HG03139 (cell line): Measurements from ENCODE around the gene TPSAB1.
"Not testable (repeated sequence)": the region's sequence is repeated elsewhere in the genome, so short reads cannot be mapped to it uniquely, and the experiment has no call there.

Source experiments
- ATAC-seq: cut with Tn5 transposase; IDR thresholded peaks from one replicate; pipeline ENCODE4 v1.9.1; 2021; ENCODE audit not compliant: unreplicated experiment

The TPSAB1 gene

DNA sequence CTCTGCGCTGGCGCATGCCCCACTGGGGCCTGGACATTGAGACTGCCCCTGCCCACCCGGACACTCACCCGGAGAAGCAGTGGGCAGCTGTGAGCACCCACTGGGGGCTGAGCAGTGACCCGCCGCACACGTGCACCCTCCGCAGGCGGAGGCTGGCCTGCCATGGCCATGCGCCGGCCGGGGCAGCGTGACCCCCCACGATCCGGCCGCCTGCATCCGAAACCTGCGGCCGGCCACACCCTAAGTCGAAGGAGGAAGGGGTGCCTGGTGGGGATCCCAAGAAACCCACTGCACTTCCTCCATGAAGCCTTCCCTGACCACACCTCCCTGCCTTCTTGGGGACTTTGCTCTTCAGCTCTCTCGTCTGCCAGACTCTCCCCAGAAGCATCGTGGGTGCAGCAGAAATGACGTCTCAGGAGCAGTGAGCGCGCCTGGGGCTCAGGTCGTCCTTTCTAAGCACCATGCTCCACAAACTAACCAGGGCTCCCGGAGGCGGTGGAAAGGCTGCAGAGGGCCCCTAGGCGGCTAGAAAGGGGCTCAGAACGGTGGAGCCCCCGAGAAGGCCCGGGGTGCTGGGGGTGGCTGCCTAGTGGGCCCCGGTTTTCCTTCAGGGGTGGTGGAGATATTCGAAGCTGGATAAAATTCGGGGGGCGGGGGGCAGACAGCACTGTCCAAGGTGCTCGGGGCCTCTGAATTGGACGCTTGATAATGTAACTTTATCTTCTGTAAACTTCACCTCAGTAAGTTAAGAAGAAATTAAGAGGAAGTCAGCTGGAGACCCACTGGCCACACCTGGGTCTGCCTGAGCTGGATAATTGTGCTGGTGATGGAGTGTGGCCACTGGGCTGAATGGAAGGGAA is 16.9 kb upstream of the TPSAB1 start:
- no peak for ATAC-seq

DNA sequence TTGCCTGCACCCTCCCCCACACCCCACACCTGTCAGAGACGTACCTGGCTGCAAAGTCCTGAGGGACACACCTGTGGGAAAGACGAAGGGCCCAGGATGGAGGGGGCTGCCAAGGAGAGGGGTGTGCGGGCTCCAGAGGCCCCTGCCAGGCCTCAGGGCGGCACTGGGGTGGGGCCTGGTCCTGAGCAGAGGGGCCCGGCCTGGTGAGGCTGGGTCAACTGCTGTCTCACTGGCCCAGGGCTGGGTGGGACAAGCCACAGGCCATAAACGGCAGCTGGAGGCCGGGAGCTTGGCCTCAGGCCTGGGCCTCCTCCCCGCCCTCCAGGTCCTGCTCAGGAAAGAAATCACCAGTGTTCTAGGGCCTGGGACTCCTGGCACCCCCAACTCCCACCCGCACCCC is 15.9 kb upstream of the TPSAB1 start:
- no peak for ATAC-seq

DNA sequence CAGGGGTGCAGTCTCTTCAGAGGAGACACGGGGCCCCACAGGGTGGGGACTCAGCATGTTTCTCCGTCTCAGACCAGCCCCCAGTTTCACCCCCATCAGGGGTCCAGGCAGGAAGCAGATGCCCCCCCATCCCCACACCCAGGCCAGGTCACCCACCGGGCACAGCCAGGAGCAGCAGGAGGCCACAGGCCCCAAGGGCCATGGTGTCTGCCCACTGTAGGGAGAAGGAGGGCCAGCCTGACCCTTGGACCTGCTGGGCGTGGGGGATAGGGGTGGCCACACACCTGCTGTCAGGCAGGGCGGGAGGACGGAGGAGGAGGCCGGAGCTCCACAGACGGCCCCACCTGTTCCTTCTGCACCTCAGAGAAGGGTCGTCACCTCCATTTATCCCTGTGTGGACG is 15.5 kb upstream of the TPSAB1 start, which contains the start of gene TPSG1:
Gene TPSG1 (minus strand): TSS at position 218 of the 401 bp plus-strand sequence. CDS start 16 bp downstream, at position 202.
- ATAC-seq: no peak

DNA sequence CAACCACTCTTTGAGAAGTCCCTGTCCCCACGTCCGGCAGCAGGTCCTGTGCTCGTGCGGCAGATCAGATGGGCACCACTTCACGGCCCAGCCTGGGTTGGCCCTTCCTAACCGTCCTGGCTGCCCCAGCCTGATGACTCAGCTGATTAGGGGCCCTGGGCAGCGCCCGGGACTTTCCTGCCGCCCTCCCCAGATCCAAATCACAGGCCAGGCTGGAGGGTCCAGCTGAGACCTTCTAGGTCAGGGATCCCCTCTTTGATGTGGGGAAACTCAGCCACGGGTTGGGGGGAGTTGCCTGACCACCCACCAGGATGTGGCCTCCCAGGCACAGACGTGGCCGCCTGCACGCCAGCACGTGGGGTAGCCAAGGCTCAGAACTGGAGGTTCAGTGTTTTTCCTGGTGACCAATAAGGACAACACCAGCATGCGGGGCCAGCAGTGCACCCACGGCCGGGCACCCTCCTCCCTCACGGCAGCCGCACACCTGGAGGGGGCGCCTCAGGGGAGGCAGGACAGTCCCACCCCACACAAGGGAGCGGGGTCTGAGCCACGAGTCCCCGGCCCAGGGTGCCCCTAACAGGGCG is 14.7 kb upstream of the TPSAB1 start:
- not testable (repeated sequence) for ATAC-seq

DNA sequence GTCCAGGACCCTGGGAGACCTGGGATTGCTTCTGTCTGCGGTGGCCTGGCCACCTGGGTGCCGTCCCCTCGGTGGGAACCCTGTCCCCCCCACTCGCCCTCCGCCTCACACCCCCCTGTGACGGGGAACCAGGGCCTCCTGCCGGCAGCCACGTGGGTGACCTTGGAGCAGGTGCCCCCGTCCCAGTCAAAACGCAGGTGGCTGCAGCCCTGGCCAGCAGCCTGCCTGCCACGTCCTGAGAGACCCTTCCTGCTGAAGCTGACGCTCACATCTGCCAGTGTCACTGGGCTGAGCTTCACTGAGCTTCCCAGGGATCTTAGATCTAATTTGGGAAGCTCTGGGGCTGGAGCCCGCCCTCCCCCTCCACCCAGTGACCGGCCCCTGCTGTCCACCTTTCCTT is 13.8 kb upstream of the TPSAB1 start:
- not testable (repeated sequence) for ATAC-seq

DNA sequence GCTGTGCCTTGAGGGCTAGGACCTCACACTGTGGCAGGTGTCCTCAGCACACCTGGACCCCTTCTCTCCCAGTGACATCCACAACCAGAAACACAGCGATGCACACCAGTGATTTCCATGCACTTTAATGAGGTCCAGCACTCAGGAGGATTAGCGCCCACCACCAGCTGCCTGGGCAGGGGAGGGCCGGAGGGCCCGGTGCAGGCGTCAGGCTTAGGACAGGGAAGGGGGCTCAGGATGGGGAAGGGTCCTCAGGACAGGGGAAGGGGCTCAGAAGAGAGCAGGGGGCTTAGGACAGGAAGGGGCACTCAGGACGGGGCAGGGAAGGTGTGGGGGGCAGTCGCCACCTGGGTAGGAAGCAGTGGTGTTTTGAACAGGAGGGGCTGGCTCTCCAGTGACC is 12.3 kb upstream of the TPSAB1 start:
- ATAC-seq: not testable (repeated sequence)

DNA sequence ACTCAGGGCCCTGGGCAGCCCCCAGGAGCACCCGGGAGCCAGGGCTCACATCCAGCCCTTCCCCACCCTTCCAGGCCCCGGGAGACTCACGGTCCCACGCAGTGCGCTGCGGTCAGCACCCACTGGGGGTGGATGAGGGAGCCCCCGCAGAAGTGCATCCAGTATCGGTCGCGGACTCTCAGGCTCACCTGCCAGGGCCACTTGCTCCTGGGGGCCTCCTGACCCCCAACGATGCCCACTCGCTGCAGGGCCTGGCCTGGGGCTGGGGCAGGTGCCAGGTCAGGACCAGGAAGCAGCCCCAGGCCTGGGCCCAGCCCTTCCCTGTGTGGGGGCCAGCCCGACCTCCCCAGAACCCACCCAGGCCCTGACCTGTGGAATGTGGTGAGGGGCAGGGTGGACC is 11.0 kb upstream of the TPSAB1 start:
- not testable (repeated sequence) for ATAC-seq

DNA sequence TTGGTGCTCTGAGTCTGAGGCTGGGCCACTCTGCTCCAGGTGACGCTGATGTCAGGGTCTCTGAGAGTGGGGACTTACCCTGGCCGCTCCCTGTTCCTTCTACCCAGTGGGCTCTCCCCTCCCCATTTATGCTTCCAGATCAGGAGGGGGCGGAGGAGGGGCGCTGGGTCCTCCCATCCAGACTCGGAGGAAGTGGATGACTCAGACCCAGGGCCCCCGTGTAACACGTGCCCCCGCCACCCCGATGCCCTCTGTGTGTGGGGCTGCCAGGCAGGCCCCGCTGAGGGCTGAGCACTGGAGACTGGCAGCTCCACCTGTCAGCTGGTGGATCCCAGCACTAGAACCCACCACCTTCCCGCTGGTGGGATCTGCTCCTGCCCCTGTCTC is 10.4 kb upstream of the TPSAB1 start, which contains the start of gene TPSB2:
Gene TPSB2 (minus strand): TSS at position 101 of the 387 bp plus-strand sequence. CDS start 233 bp downstream, outside the sequence.
- ATAC-seq: not testable (repeated sequence)

DNA sequence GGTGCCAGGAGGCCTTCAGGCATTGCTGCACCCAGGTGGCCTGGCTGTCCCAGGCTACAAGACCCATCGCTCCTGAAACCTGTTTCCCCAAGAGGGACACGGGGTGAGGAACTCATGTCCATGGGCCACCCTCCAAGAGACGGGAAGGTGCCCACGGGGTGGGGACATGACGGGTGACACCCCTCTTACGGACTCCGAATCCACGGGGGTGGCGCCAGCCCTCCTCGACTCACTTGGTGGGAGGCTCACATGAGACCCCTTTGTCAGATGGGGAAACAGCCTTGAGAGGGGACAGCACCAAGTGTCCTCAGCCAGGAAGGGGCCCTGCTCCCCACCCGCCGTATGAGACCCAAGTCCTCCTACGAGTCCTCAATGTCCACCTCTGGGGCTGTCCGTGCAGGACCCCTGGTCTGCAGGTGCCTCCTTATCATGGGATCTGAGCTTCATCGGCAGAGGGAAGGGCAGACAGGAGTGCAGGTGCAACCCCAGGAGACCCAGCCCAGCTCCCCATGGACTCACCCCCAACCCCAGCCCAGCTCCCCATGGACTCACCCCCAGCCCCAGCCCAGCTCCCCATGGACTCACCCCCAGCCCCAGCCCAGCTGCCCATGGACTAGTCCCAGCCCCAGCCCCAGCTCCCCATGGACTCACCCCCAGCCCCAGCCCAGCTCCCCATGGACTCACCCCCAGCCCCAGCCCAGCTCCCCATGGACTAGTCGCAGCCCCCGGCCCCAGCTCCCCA is 9.9 kb upstream of the TPSAB1 start:
- ATAC-seq: not testable (repeated sequence)

DNA sequence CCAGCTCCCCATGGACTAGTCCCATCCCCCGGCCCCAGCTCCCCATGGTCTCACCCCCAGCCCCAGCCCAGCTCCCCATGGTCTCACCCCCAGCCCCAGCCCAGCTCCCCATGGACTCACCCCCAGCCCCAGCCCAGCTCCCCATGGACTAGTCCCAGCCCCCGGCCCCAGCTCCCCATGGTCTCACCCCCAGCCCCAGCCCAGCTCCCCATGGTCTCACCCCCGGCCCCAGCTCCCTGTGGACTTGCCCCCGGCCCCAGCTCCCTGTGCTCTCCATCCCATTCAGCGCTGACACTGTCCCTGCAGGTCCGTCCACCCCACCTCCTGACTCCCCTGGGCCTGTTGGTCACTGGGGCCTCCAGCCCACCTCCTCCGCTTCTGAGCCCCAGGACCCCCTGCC is 9.2 kb upstream of the TPSAB1 start:
- ATAC-seq: not testable (repeated sequence)

DNA sequence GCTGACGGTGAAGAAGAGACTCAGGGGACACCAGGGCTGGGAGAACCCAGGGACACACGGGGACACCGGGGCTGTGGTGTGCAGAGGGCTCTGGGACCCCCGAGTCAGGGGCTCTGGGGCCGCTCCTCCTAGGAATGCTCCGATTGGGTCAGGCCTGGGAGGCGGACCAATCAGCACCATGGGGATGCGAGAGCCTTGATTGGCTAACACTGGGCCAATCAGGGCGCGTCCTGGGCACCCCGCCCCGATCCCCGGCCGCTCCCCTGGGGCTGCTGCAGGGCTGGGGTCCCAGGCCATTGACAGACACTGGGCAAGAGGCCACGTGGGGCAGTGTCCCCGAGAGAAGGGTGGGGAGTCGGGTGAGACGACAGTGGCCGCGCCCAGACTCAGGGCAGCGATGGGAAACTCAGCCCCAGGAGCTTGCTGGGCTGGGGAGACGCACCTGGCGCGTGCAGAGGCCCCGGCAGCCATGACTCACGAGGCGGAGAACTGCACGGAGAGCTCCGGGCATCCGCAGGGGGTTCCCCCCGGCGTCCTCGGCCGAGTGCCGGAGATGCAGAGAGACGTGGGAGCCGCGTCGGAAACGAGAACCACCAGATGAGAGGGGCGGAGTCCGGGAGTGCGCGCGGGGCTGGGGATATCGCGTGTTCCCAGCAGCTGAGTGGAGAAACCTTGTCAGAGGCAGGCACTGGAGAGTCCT is 8.3 kb upstream of the TPSAB1 start:
- ATAC-seq: not testable (repeated sequence)

DNA sequence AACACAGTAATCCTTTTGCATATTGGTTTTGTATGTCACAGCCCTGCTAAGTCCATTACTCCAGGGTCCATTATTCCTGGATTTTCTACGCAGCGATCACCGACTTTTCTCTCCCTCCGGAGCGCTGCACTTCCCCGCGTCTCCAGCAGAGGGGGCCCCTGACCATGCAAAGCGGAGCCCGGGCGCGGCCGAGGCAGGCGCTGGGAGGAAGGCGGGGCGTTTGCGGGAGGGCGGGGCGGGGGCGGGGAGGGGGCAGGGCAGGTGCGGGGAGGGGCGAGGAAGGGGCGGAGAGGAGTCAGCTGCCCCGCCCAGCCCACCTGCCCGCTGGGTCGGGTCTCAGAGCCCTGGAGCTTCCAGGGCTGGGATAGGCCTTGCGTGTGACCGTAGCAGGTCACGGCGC is 3.8 kb upstream of the TPSAB1 start:
- not testable (repeated sequence) for ATAC-seq

DNA sequence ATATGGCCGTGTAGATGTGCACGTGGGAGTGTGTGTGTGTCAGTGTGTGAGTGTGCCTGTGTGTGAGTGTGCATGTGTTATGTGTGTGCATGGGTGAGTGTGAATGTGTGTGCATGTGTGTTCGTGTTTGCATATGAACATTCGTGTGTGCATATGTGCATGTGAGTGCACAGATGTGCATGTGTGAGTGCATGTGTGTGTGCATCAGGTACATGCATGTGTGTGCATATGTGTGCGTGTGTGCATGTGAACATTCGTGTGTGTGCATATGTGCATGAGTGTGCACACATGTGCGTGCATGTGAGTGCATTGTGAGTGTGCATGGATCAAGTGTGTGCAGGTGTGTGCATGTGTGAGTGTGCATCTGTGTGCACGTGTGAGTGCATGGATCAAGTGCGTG is 2.5 kb upstream of the TPSAB1 start:
- ATAC-seq: no peak

DNA sequence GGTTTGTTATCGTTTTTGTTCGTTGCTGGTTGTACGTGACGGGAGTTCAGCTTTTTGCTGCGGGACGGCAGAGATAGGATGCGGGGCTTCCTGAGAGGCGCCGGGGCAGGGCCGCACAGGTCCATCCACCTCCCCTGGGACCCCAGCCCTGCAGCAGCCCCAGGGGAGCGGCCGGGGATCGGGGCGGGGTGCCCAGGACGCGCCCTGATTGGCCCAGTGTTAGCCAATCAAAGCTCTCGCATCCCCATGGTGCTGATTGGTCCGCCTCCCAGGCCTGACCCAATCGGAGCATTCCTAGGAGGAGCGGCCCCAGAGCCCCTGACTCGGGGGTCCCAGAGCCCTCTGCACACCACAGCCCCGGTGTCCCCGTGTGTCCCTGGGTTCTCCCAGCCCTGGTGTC is 1.6 kb upstream of the TPSAB1 start:
- ATAC-seq: not testable (repeated sequence)

DNA sequence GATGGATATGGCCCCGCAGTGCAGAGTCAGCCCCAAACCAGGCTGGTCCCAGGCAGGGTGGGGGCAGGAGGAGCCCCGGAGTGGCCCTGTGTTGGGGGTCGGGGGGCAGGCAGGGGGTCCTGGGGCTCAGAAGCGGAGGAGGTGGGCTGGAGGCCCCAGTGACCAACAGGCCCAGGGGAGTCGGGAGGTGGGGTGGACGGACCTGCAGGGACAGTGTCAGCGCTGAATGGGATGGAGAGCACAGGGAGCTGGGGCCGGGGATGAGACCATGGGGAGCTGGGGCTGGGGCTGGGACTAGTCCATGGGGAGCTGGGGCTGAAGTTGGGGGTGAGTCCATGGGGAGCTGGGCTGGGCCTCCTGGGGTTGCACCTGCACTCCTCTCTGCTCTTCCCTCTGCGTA is 930 bp upstream of the TPSAB1 start:
- not testable (repeated sequence) for ATAC-seq

DNA sequence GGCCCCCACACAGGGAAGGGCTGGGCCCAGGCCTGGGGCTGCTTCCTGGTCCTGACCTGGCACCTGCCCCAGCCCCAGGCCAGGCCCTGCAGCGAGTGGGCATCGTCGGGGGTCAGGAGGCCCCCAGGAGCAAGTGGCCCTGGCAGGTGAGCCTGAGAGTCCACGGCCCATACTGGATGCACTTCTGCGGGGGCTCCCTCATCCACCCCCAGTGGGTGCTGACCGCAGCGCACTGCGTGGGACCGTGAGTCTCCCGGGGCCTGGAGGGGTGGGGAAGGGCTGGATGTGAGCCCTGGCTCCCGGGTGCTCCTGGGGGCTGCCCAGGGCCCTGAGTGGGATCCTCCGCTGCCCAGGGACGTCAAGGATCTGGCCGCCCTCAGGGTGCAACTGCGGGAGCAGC is 576 bp downstream of the TPSAB1 start:
- not testable (repeated sequence) for ATAC-seq

DNA sequence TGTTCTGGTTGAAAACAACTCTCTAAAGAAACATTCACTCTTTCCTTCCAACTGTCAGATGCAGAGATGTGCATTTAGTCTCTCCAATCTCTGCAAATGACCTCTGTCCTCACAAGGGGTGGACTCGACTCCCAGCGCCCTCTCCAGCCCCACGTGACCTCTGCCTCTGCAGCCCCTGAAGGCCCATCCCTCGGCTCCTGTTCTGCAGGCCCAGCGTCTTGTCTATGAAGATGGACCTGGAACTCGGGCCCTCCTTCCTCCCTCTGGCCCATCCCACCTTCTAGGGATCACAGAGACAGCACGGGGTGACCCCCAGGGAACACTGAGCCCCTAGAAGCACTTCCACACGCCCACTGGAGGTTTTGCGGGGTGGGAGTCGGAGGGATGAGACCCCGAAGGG is 2.9 kb downstream of the TPSAB1 start:
- ATAC-seq: not testable (repeated sequence)

DNA sequence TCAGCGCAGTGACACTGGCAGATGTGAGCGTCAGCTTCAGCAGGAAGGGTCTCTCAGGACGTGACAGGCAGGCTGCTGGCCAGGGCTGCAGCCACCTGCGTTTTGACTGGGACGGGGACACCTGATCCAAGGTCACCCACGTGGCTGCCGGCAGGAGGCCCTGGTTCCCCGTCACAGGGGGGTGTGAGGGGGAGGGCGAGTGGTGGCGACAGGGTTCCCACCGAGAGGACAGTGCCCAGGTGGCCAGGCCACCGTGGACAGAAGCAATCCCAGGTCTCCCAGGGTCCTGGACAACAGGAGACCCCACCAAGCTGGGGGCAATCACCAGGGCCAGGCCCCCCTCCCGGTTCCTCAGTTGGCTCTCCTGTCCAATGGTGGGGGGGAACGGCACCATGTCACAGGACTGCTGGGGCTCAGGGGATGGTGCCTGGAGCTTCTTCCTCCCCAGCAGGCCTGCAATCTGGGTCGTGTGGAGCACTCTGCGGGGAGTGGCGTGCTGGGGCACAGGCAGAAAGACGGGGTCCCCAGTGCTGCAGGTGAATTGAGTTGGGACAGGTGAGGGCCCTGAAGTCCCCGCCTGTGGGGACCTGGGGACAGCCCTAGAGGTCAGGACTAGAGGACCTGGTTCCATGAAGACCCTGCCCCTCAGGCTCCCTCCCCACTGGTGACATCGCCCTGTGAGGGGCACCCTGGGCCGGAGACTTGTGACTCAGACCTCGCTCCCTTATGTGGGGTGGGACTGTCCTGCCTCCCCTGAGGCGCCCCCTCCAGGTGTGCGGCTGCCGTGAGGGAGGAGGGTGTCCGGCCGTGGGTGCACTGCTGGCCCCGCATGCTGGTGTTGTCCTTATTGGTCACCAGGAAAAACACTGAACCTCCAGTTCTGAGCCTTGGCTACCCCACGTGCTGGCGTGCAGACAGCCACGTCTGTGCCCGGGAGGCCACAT is 3.7 kb downstream of the TPSAB1 start:
- ATAC-seq: not testable (repeated sequence)

DNA sequence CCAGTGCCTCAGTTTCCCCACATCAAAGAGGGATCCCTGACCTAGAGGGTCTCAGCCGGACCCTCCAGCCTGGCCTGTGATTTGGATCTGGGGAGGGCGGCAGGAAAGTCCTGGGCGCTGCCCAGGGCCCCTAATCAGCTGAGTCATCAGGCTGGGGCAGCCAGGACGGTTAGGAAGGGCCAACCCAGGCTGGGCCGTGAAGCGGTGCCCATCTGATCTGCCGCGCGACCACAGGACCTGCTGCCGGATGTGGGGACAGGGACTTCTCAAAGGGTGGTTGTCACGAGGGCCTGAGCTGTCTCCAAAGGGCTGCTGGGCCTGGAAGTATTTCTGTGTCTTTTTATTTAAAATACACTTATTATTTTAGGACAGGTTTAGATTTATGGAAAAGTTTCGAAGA is 4.4 kb downstream of the TPSAB1 start:
- ATAC-seq: no peak
